Skeletal muscle cell (primary cell): ENCODE data around the gene ZNF511.
"Not testable (repeated sequence)": the region's sequence is repeated elsewhere in the genome, so short reads cannot be mapped to it uniquely, and the experiment has no call there.

Experiments
- DNase-seq: peaks from one replicate; pipeline ENCODE4 v3.0.0-alpha.2; 2010; ENCODE audit warnings: low read depth
- H3K4me3 ChIP-seq: 2 replicates; pipeline ENCODE4 v1.5.1; 2011; ENCODE audit warnings: low read depth, mild to moderate bottlenecking, control low read depth, low read length, moderate library complexity

ZNF511 gene, protein sequence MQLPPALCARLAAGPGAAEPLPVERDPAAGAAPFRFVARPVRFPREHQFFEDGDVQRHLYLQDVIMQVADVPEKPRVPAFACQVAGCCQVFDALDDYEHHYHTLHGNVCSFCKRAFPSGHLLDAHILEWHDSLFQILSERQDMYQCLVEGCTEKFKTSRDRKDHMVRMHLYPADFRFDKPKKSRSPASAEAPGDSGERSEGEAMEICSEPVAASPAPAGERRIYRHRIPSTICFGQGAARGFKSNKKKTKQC

DNA sequence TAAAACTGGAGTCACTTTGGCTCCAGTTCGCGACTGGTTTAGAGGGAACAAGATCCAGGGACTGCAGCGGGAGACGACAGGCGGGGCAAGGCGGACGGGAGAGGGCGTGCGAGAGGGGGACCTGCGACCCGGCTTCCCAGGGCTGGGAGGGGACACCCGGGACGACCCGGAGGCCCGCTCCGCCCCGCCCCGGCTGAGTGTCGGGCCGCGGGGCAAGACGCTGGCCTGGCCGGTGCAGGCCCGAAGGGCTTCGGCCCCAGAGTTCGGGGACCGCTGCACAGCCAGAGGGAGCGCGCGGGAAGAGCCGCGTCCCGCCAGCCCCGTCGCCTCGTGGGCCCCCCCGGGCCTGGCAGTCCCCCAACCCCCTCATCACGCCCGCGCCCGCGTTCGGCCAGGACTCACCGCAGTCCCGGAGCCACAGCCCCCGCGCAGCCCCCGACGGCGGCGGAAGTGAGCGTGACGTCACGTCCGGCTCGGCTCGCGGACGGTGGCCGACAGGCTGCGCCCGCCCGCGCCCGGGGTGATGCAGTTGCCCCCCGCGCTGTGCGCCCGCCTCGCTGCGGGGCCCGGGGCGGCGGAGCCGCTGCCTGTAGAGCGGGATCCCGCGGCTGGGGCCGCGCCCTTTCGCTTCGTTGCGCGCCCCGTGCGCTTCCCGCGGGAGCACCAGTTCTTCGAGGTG is at the start of gene ZNF511, which contains the start of gene TUBGCP2:
TSS of gene ZNF511 (plus strand) at position 494 of the 679 bp plus-strand sequence. CDS start at position 524, 30 bp downstream.
TSS of gene TUBGCP2 (minus strand) at position 452 of the 679 bp plus-strand sequence. CDS start 5,931 bp downstream, outside the sequence.
- peak; percentile 52 for DNase-seq
- H3K4me3 ChIP-seq: peak within 1 kb of the TSS; percentile 96

DNA sequence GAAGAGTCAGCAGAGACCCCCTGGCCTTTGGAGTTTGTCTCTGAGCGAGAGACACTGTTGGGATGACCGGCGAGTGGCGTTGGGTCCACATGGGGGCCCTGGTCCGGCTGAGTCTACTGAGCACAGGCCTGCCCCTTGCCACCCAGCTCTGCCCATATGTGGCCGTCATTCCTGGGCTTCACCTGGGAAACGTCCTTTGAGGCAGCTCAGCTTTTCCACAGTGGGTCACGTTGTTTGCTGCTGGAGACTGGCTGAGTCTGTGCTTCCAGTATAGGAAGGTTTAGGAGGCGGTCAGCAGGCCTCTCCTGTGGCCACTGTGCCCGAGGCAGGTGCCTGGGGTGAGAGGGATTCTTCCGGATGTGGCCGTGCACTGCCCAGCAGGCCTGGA is 49.1 kb upstream of the ZNF511 start:
- no peak for DNase-seq
- no peak overlapping the region for H3K4me3 ChIP-seq

DNA sequence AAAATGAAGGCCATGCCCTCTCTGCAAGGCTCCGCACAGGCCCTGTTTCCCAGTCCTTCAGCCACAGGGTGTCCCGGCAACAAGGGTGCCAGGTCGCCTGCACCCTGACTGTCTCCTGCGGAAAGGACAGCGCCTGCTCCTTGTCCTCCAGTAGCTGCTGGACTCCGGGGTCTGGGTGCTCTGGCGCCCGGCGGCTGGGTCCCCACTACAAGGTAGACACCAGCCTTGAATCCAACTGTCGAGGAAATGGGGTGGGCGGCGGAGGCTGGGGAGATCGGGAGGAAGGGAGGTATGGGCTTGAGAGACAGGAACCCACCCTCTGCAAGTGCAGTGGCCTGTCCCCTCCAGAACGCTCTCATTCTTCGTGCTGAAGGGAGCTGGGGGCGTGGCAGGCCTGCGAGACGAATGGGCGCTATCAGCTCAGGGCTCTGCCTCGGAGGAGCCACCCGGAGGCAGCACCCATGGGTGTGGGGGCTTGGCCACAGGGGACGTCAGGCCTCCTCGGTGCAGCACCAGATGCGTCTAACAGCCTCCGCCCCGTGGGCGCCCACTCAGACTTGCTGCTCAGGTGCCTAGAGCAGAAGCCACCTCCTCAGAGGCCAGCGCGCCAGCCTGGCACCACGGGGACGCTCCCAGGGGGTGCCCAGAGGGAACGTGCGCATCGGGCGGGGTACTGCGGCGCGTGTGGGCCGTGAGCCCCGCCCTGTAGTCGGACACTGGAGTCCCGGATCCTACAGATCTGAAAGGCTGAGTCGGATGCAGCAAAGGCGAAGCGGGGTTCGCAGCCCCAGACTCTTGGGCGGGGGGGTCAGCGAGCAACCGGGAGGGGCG is 47.6 kb upstream of the ZNF511 start:
- H3K4me3 ChIP-seq: peak overlapping the region; percentile 49
- no peak for DNase-seq

DNA sequence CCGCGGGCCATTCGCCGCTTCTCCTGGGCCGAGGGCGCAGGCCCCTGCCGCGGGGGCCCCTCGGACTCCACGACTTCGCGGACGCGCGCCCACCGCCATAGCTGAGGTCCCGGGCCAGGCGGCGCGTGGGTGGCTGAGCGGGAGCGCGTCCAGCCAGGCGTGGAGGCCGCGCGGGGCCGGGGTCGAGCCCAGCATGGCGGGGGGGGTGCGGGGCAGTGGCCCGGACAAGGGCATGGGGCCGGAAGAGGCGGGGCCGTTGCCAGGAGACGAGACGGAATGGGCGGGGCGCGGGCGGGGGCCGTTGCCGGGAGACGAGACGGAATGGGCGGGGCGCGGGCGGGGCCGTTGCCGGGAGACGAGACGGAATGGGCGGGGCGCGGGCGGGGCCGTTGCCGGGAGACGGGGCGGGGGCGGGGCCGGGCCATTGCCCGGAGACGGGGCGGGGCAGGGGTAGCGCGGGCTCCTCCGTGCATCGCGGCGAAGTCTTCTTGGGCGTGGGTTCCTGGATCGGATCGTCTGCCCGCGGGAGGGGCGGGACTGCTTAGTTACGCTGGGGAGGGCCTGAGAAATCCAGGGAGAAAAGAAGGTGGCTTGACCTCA is 46.9 kb upstream of the ZNF511 start:
- no peak for DNase-seq
- H3K4me3 ChIP-seq: peak overlapping the region; percentile 49

DNA sequence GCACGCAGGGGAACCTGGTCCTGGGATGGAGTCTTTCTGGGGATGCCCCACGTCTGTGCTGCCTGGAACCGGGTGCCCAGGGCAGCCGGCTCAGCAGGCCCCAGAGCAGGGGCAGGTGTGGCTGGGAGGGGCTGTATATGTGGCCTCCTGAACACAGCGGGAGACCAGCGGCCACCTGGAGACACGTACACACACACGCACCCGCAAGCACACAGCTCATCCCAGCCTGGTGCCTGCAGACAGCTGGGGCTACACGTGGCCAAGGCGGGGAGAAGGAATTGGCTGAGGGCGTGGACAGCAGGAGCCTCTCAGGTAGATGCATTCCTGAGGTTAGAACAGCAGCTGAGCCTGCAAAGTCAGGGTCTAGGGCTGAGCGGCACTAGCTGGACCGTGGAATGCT is 46.0 kb upstream of the ZNF511 start:
- peak overlapping the region; percentile 43 for H3K4me3 ChIP-seq
- DNase-seq: no peak

DNA sequence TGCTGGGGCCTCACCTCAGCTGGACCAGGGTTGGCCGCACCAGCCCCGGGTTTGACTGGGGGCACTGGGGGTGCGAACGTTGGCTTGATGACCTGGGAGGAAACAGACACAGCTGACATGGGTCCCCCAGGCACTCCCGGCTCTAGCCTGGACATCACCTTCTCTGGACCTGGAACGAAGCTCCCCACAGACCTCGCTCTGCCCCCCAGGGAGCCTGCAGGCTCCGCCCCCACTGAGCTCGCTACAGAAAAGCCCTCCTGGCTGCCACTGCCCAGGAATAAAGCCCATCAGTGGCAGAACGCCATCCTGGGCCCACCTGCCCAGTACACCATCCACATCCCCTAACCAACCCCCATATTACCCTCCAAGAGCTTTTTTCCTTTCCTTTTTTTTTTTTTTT is 45.0 kb upstream of the ZNF511 start:
- H3K4me3 ChIP-seq: no peak overlapping the region
- no peak for DNase-seq

DNA sequence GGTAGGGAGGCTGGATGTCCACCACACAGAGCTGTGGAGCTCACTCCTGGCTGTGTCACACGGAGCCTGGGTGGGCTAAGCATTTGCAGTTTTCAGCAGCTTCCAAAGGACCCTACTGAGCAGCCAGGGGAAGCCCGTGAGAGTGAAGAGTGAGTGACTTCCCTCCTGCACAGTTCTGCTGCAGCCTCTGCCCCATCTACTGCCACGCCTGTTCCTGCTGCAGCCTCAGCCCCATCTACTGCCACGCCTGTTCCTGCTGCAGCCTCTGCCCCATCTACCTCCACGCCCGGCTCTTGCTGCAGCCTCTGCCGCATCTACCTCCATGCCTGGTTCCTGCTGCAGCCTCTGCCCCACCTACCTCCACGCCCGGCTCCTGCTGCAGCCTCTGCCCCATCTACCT is 44.3 kb upstream of the ZNF511 start:
- DNase-seq: no peak
- H3K4me3 ChIP-seq: no peak overlapping the region

DNA sequence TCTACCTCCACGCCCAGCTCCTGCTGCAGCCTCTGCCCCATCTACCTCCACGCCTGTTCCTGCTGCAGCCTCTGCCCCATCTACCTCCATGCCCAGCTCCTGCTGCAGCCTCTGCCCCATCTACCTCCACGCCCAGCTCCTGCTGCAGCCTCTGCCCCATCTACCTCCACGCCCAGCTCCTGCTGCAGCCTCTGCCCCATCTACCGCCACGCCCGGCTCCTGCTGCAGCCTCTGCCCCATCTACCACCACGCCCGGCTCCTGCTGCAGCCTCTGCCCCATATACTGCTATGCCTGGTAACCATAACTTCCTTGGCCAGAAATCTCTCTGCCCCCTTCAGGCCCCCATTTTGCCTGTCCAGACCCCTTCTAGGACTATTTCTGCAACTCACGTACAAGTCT is 43.7 kb upstream of the ZNF511 start:
- DNase-seq, H3K4me3 ChIP-seq: not testable (repeated sequence)

DNA sequence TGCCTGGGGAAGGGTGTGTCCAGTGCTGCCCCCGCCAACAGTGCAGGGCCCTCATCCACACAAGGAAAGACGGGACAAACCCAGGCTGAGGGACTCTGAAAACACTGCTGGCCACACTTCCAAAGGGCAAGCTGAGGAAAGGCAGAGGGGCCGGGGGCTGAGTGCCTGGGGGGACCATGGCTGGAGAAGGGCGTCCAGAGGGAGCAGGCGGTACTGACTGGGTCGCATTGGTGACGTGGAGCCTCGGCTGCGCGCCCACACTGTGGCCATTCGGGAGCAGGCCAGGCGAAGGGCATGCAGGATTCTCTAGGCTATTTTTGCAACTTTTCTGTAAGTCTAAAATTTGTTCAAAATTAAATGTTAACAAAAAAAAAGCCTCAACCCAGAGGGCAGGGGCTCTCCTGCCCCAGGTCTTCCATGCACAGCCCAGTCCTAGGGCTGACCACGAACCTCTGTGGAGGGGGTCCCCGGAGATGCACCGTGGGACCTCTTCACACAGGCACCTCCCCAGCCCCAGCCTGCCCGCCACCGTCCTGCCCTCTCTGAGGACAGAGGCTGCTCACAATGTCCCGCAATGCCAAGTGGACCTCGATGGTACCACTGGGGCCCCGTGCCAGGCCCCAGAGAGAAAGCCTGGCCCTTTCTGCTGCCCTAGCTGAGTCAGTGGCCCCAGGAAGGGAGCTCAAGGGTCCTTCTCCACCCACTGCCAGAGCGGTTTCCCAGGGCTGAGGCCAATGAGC is 42.5 kb upstream of the ZNF511 start:
- DNase-seq: no peak
- no peak overlapping the region for H3K4me3 ChIP-seq

DNA sequence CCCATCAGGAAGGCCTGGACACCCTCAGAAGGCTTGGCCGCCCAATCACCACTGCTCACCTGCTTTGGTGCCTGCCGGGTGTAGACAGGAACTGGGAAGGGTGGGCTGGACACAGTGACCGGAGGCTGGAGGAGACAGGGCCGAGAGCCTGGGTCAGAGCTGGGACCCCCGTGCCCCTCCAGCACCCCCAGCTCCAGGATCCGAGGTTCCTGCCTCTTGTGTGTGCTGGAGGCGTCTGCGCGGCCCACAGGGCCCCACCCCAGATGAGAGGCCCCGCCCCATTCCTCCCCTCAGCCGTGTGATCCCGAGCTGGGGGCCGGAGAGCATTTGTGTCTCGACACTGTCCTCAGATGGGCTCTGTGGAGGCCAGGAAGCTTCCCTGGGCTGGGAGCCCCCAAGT is 41.4 kb upstream of the ZNF511 start:
- H3K4me3 ChIP-seq: no peak overlapping the region
- no peak for DNase-seq

DNA sequence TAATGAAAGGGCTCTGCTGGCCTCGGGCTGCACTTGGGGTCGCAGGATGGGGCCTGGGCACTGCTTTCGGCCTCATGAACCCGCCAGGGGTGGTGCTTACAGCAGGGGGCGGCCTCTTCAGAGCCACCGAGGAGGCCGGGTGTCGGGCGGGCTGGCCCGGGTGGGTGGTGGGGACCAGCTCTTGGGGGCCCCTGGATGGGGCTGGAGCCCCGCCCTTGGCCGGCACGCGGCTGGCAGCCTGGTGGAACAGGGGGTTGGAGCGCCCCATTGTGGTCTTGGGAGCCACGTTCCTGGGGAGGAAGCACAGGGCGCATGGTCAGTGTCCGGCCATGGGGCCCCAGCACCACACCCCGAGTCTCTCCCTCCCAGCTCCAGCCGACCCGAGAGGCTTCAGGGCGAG is 40.9 kb upstream of the ZNF511 start:
- H3K4me3 ChIP-seq: no peak overlapping the region
- no peak for DNase-seq

DNA sequence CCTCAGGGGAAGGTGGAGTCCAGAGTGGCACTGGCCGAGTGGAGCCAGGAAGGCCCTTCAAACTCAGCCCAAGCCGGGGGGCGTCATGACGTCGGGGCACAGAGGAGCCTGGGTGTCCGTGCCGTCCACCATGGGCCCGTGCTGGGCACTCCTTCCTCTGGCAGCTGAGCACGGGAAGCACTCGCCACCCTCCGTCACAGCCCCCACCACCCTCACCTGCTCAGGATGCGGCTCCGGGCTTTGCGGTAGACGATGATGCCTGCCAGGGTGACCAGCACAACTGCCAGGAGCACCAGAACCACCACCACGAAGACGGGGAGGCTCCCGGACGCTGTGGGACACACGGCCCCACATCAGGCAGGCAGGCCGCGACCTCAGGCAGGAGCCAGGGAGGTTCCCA is 40.2 kb upstream of the ZNF511 start:
- no peak for DNase-seq
- no peak overlapping the region for H3K4me3 ChIP-seq

DNA sequence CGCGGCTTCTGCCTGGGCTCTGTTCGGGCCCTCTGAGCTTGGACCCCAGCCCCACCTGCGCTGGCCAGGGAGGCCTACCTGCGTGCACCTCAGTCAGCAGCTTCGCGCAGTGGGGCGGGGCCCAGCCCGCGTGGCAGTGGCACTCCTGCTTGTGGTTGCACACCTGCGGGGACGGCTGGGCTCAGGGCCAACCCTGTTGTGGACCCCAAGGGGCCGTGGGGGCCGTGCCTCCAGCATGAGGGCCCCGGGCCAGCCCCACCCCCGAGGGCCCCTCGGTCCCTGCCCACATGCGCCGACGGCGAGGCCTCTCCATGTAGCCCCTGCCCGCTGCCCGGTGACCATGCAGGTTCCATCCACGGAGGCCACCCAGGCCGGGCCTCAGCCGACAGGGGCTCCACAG is 39.3 kb upstream of the ZNF511 start:
- no peak overlapping the region for H3K4me3 ChIP-seq
- no peak for DNase-seq

DNA sequence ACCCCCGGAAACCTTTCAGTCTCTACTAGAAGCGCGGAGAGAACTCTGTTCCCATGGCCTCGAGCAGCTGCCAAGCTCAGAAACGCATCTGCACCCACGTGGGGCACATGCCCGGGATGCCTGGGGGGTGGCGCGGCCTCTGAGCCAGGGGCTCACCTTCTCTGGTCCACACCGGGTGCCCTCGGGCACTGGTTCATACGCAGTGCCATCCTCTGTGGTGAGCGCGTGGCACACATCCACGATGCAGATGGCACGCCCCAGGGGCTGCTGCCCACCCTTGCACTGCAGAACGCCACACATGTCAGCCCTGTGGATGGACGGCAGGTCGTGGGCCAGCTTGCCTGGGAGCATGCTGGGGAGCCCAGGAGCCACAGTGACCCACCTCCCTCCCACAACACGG is 38.5 kb upstream of the ZNF511 start:
- DNase-seq: no peak
- H3K4me3 ChIP-seq: no peak overlapping the region

DNA sequence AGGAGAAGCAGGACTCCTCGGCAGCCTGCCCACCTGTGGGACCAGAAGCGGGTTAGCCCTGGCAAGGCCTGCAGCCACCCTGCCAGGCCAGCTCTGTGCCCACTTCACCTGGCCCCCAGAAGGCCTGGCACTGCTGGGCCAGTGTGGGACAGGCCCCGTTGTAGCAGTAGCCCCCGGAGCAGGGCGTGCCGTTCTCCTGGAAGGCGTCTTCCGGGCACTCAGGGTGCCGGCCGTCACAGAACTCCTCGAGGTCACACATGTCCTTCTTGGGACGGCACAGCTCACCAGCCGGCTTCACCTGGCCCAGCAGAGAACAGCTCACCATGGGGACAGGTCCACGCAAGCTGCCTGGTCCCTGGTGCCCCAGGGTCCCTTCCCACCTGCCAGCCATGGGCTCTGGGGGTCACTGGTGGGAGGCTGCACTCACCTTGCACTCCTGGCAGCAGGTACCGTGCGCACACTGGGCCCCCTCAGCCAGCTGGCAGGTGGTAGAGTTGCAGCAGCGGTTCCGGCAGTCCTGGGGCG is 37.9 kb upstream of the ZNF511 start:
- no peak overlapping the region for H3K4me3 ChIP-seq
- DNase-seq: no peak

DNA sequence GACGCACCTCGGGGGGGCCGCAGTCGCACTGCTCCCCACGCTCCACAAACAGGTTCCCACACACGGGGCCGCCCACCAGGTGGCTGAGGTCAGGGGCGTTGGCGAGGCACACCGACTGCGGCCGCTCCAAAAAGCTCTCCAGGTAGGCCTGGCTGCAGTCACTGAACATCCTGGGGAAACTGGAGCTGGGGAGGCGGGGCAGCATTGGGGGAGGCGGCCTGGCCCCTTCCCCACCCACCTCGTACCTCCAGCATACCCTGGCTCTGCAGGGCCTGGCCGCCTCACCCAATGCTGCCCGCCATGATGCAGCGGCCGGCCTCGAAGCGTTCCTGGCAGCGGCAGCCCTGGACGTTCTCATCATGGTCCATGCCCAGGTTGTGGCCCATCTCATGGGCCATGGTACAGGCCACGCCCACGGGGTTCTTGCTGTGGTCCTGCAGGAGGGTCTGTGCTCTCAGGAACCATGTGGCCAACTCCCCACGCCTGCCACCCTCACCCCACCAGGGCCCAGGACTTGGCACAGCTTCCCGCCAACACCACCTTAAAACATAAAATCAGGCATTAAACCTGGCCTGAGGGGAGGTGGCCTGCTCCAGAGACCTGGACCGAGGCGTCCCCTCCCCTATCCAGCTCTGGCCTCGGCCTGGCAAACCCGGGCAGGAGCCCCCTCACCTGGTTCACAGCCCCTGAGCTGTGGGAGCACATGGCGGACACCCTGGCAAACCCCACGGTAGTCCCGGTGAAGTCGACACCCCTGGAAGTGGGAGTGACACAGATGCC is 37.0 kb upstream of the ZNF511 start:
- no peak for DNase-seq
- H3K4me3 ChIP-seq: no peak overlapping the region

DNA sequence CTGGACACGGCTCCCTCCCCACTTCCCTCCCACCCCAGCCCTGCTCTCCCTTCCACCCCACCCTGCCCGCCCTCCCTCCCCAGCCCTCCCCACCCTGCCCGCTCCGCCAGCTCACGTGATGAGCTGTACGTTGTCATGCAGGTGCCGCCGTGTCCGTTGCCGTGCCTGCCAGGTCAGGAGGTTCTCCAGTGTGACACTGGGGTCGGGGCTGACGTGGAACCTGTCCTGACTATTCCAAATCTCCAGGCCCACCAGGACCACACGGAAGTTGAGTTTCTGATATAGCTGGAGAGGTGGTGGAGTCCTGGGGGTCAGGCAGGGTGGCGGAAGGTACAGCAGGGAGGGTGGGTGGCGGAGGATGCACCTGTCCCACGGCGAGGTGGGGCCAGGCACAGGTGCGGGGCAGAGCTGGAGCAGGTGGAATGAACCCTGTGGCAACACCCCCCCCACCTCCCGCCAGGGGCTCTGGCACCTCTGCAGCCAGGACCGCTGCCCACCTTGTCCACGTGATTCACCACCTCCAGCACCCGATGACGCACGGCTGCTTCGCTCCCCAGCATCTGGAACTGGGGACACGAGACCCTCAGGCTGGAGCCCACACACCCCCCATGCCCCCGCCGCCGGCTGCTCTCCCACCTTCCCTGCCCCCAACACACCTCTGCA is 36.3 kb upstream of the ZNF511 start:
- no peak overlapping the region for H3K4me3 ChIP-seq

DNA sequence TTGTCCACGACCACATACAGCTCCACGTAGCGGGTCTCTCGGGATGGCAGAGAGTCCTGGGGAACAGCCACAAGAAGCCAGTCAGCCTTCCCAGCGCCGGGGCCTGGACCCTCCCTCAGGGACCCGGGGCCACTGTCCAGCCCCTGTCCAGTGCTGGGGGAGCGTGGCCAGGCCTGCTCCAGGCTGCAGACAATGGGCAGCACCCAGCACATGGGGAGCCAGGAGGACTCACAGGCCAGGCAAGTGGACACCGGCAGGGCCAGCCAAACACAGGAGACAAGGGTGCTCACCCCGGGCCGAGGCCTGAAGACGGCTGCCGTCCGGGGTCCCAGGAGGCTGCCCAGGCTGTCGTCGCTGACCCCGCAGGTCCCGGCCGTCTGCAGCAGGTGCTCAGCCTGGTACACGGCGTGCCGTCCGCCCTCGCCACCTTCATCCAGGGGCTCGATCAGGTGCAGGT is 35.7 kb upstream of the ZNF511 start:
- no peak for DNase-seq
- H3K4me3 ChIP-seq: no peak overlapping the region

More for the DNA sequence above, 36.3 kb upstream of the ZNF511 start:
- no peak for DNase-seq
